SK-N-MC (cell line): ENCODE results near the gene RNF215.

Source experiments
- EZH2 ChIP-seq: fragments of 200-600 bp; sonication (generic); IDR thresholded peaks from one replicate; pipeline ENCODE4 v1.6.1; 2017; ENCODE audit warnings: antibody characterized with exemption
- POLR2AphosphoS5 ChIP-seq: IDR thresholded peaks from 2 replicates; pipeline ENCODE4 v1.6.1; 2012; ENCODE audit warnings: mild to moderate bottlenecking, low read depth, low read length, borderline replicate concordance

DNA sequence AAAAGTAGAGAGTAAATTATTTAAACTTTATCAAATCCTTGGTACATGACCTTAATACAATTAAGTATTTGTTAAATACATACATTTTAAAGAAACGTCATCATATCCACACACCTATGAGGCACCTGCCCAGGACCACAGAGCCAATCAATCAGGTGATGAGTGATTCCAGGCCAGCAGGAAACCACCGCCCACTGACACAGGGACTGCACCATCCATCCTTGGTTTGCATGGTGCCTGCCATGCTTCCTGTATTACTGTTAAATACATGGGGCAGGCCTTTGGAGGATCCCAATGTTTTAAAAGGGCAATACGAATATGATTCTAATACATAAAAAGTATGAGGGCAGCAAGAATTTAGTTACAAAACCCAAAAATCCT lies 53.5 kb downstream of the RNF215 start:
- no peak for TF ChIP-seq EZH2
- no peak for TF ChIP-seq POLR2AphosphoS5
